HG03196 (cell line): Measurements from ENCODE around the gene MAP3K15.

Experiments used
- ATAC-seq: cut with Tn5 transposase; IDR thresholded peaks from one replicate; pipeline ENCODE4 v1.9.1; 2021; ENCODE audit not compliant: unreplicated experiment

The MAP3K15 gene

GRCh38 chrX:19514791-19515614 lies at the start of gene MAP3K15:
Gene MAP3K15 (minus strand): TSS chrX:19515508. CDS start chrX:19515261, 247 bp downstream.
- no peak for ATAC-seq

GRCh38 chrX:19564606-19565005 lies 49.3 kb upstream of the MAP3K15 start:
- ATAC-seq: no peak

DNA sequence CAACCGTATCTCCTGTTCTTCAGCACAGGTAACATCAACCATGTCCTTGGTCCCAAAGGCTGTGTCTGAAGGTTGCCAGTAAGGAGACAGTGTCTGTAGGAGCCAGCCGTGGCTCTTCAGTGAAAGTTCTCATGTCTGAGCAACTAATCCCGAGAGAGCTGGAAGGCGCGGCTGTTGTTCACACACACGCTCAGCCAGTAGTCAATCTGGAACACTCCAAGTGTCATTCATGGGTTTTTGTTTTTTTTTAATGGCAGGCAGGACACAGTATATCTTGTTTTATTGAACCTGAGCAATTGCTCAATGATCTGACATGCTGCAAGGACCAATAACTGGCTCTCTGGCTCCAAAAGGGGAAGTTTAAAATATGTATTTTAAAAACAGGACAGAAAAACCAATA lies 48.4 kb upstream of the MAP3K15 start:
- ATAC-seq: no peak

- no peak for ATAC-seq
Measured at GRCh38 chrX:19563327-19563726, 48.0 kb upstream of the MAP3K15 start.

DNA sequence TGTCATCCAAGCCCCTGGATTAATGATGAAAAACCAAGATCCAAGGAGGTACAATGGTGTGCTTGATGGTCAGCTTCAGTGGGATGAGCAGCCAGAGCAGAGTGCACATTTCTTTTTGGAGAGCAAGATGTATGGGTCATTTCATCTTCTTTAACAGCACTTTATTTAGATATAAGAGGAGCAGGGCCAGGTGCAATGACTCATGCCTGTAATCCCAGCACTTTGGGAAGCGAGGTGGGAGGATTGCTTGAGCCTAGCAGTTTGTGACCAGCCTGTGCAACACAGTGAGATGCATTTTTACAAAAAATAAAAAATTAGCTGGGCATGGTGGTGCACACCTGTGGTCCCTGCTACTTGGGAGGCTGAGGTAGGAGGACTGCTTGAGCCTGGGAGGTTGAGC lies 45.3 kb upstream of the MAP3K15 start:
- ATAC-seq: no peak

DNA sequence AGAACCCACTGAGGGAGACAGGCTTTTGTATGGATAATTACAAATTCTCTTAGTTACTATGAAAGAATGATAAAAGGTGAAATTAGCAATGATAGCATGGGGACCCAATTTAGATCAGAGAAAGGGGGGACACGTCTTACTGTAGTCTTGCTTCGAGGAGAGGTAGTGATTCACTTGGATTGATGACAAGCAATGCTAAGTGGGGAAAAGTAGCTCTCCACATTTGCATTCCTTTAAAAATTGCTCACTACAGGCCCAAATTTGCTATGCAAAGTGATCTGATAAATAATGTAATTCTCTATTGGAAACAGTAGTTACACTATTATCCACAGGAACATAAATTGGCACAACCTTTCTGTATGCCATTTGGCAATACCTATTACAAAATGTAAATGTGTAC lies 42.5 kb upstream of the MAP3K15 start:
- no peak for ATAC-seq

DNA sequence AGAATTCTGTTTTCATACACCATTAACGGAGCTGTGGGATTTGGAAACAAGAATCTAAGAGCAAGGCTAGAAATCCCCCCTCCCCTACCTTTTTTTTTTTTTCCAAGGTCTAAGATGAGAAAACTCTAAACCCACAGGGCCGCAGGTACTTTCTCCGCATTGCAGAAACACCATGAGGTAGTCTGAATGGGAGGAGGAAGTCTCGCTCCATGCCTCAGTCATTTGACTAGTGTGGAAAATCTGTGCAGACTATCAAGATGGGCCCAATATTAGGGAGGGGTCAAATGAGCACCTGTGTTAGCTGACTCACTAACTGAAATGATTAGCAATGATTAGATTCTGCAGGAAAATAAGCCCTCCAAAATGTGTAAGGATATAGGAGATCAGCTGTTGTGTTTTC lies 40.9 kb upstream of the MAP3K15 start:
- no peak for ATAC-seq

DNA sequence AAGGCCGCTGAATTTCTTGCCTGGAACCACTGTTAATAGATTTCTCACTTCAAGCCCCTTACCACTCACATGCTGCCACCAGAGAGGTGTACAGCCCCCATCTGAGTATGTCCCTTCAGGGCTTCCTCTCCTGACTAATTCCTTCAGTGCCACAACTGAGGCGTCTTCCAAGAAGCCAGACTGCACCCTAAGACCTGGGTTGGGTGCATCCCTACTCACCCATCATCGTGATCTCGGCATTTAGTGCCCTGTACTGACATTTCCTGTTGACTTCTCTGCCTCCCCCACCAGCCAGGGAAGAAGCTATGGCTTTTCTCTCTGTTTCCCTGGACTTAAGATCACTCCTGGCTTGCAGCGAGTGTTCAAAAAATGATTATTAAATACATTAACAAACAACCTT lies 40.4 kb upstream of the MAP3K15 start:
- no peak for ATAC-seq

DNA sequence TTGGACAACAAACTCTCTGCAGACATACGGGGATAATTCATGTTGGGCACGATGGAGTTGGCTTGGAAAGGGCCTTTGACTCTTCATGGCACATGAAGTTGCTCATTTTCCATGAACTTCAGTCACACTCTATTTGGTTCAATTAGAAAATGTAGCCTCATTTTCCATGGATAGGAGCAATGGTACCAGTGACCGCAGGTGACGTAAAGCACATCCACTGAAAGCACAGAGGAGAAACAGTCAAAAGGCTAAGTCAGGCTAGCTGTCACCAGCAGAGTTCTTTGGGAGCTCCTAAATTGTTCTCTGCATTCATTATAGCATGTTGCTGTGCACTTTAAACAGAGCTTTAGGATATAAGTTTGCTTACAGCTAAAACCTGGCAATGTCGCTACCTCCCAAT lies 39.9 kb upstream of the MAP3K15 start:
- ATAC-seq: no peak

DNA sequence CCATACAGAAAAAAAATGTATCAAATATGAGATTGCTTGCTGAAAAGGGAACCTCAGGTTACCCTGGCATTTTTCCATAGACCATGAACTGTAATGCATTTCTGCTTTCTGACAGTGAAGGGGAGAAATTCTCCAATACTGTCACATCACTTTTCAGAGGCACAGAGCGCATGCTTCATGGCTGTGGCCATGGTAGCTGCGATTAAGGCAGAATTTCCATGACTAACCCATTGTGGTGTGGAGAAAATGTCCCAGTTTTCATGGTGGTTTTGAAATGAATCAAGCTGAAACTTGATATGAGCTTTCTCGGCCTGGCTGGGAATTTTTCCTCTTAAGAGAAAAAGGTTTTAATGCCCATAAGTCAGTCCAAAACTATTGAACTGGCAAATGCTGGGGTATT lies 39.5 kb upstream of the MAP3K15 start:
- no peak for ATAC-seq

GRCh38 chrX:19552793-19553192 lies 37.5 kb upstream of the MAP3K15 start:
- ATAC-seq: no peak

DNA sequence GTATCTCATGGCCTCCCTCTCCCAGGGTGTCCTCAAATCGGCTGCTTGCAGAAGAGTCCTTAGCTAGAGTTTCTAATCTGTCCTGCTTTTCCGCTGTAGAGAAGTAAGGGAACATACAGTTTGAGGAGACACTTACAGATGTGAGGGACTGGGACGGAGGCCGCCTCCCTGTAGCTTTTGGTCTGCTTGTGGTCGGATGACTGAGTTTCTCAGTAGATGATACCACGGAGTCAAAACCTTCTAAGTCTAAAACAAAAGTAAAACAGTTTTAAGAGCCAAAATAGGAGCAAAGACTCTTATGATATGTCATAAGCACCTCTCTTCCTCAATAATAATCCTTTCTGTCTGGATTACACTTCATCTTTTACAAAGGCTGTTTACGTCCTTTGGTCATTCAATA lies 34.5 kb upstream of the MAP3K15 start:
- no peak for ATAC-seq

GRCh38 chrX:19548934-19549333 lies 33.6 kb upstream of the MAP3K15 start:
- ATAC-seq: no peak

DNA sequence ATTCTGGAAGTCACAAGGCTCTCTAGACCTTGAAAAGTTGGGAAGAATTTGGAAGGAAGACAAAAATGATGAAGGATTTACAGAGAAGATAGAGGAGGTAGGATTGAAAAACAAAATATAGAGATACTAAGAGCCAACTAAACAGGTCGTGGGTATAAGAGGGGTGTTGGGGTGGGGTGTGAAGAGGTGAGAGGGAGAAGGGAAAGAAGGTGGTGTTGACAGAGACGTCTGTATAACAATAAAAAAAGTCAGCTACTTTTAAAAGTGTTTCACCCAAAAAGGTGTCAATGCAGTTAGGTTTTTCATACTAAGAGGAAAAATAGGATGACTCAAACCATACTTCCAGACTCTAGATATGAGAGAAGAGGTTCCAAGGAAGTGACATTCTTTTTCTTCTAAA lies 33.0 kb upstream of the MAP3K15 start:
- ATAC-seq: no peak

DNA sequence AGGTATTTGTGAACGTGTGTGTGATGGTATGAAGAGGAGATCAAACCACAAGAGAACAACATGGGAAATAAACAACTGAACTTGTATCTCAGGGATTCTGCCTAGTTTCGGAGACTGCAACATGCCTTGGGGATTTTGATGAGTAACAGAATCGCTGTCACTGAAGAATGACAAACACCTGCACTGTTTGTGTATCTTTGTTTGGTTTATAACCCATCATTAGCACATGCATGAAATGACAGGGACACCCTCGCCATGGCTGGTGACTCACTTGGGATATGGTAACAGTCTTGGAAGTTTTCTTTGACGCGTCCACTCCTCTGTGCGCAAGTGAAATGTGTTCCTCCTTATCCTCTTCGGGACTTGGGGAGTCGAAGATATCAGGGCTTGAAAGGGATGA lies 30.3 kb upstream of the MAP3K15 start:
- ATAC-seq: no peak

DNA sequence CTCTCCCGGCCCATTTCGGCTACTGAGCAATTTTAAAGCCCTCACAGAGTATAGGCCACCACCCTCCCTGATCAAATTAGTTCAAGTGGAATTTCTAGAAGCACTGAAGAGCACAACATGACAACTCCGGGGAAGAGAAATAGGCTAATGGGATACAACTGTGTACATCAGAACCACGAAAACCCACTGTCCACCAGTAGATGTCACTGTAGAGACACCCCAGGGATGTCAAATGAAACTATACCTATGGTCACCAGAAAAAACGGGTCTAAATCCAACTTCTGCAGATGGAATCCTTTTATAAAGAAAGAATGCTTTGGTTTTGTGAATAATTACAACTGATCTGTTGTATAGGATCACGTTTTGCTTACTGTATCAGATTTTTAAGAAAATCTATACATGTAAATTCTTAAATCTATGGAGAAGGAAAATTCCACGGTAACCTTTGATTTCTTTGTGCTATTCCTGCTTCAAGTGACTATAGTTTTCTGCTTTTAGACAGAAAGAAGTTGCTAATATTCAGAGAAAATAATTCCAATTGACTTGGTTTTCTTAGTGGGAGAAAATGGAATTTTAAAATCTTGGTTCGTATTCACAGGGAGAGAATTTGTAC lies 29.5 kb upstream of the MAP3K15 start:
- ATAC-seq: no peak

DNA sequence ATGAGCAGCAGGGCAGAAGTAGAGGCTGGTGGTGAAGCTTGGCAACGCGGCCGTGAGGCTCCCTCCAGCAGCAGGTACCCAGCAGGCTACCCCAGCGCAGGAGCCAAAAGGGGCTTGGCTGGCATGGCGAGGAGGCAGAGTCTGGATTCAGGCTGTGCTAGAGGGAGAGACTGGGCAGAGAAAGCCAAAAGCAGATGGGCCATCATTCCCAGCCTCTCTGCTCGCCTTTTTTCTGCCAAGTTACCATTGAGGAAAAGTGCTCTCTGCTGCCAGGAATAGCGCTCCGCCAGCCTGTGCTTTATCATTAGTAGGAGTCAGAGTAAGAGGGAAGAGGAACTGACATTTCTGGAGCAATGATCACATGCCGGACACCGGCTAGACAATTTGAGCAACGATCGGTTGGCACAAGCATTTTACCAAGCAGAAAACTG lies 28.7 kb upstream of the MAP3K15 start:
- ATAC-seq: no peak

DNA sequence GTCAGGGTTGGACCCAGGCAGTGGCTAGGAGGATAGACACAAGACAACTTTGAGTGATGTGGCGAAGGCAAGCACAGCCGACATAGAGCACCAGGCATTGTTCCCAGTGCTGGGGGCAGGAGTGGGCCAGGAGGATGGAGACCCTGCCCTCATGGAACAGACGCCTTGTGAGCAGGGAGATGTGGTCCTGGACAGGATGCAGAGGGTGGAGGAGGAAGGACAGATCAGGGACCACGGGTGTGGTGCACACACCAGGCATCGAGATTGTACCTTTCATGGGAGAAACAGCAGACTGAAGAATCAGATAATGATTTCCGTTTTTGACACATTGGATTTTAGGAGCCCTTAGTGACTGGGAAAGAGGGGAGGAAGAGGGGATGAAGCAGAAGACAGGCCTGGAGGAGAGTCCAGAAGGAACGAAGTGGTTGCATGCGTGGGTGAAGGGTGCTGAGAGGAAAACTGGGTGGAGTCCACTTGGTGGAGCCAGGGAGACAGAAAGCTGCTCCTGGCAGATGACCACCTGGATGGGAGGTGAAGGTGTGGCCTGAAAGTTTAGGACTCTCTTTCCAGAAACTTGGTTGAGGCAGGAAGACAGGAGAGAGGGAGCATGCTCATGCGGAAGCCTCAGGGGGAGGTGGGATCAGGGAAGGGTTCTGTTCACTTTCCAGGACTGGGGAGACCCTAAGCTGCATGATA lies 27.9 kb upstream of the MAP3K15 start:
- ATAC-seq: no peak

DNA sequence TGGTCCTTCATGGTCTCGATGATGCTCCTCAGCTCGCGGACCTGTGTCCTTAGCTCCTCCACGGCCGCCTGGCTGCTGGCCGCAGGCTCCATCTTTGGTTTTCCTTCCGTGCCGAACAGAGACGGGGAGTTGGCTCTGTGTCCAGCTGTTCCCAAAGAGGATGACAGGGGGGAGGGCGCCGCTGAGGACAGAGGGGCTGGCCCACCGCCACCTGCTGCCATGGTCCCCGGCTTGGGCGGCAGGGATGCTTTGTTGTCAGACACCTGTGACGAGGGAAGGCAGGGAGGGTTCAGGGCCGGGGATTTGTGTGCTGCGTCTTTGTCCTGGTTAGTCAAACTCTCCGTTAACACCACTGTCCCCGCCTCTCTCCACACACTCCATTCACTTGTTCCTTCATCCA lies 26.6 kb upstream of the MAP3K15 start:
- no peak for ATAC-seq

- ATAC-seq: no peak
Measured at GRCh38 chrX:19541196-19541595, 25.9 kb upstream of the MAP3K15 start.

DNA sequence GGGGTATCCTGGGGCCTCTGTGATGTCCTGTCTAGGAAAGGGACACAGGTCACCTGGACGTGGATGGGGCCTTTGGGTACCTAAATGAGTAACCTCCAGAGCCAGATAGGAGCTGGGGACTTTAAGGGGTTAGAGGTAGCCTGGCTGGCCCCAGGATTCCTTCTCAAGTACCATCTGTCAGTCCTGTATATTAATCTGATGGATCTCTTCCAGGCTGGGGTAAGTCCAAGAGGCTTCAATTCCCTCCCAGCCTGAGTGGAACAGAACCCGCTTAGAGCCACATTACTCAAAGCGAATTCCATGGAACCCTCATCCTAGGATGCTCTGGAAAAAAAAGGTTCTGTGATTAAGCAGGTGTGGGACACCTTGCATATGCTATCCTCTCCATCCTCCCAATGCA lies 24.8 kb upstream of the MAP3K15 start:
- no peak for ATAC-seq

DNA sequence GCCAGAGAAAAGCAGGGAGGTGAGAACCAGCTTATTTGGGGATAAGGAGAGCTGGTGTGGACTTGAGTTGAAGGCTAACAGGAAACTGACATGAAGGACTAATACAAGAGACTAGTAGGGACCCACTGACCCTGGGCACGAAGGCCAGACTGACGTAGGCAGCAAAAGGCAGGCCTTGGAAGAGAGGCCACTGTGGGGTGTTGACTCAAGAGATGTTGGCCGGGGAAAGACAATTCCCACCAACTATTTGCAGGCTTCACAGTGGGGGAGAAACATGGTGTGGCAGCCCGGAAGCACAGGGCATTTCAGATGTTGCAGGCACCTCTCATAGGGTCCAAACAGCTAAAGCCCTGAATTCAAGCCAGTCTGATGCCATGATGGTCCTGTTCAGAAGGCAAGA lies 24.4 kb upstream of the MAP3K15 start:
- ATAC-seq: no peak
